Measurements from ENCODE around the gene RAPGEF5.

RAPGEF5 gene

GRCh38 chr7:22356701-22357310 lies at the start of gene RAPGEF5:
Gene RAPGEF5 (minus strand): TSS chr7:22357154. CDS start chr7:22357060, 94 bp downstream.
- DNase-seq: no peak

GRCh38 chr7:22406715-22407114 lies 49.8 kb upstream of the RAPGEF5 start:
- DNase-seq: no peak

GRCh38 chr7:22404421-22405023 lies 47.6 kb upstream of the RAPGEF5 start:
- DNase-seq: no peak

GRCh38 chr7:22403344-22403743 lies 46.4 kb upstream of the RAPGEF5 start:
- no peak for DNase-seq

DNA sequence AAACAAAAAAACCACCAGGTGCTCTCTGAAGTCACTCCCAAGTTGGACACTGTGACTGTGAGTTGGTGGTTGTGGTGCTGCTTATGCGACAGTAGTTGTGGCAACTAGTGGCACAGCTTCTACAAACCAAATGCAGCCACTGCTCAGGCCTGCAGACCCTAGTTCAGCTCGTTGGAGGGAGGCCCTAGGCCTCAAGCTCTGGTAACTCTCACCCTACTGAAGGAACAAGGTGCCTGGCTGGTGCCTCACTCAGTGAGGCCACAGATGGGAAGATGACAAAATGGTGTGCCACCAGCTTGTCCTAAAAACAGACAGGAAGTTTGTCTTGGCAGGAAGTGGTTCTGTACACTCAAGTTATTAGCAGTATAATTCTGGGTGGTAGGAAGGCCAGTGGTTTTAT lies 45.3 kb upstream of the RAPGEF5 start:
- no peak for DNase-seq

GRCh38 chr7:22400936-22401553 lies 44.1 kb upstream of the RAPGEF5 start:
- DNase-seq: no peak

DNA sequence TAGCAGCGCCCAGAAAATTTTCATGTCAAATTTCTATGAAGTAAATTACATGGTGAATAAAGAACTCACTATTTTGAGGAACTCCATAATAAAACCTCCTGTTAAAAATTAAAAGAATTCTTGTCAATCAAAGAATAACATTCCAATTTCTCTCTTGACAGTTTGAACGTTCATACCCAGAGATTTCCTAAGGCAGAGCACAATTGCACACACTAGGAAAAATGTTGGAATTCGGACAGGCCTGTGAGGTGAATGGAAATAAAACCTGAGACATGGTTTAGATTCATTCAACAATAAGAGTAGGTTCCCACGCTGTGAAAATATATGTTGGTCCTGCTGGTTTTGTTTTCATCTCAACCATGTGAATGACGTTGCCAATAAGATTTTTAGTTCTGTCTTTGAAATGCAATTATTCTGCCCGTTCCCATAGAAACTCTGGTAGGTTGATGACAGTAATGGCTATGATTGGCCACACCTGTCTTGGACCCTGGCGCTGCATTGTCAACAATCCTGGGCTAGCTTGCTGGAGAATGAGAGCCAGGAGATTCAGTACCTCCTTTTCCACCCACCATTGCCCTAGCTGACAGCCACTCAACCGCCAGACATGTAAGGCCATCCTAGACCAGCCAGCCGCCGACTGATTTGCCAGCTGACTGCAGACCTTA lies 43.3 kb upstream of the RAPGEF5 start:
- no peak for DNase-seq

GRCh38 chr7:22399546-22399945 lies 42.6 kb upstream of the RAPGEF5 start:
- no peak for DNase-seq

- DNase-seq: no peak
Measured at GRCh38 chr7:22399091-22399490, 42.1 kb upstream of the RAPGEF5 start.

GRCh38 chr7:22397981-22398380 lies 41.0 kb upstream of the RAPGEF5 start:
- no peak for DNase-seq

DNA sequence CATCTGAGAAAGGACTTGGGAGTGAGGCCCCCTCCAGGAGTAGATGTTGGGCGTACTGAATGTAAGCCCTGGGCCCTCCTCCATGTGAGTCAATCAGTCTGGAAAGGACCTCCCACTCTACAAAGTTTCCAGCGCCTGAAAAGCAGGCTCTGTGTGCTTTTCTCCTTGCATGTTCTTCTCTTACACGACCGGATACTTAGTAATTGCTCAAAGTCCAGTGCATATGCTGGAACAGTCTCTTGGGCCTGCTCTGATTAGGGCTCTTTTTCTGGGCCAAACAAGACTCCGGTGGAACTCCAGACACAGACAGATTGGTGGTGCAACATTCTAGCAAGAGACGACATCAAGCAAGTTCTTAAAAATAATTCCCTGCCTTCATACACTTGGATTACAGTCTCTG lies 38.3 kb upstream of the RAPGEF5 start:
- no peak for DNase-seq

GRCh38 chr7:22394739-22395138 lies 37.8 kb upstream of the RAPGEF5 start:
- no peak for DNase-seq

- no peak for DNase-seq
Measured at GRCh38 chr7:22393913-22394729, 37.2 kb upstream of the RAPGEF5 start.

- DNase-seq: no peak
Measured at GRCh38 chr7:22390516-22390915, 33.6 kb upstream of the RAPGEF5 start.

GRCh38 chr7:22389892-22390291 lies 32.9 kb upstream of the RAPGEF5 start:
- DNase-seq: no peak

GRCh38 chr7:22387583-22387982 lies 30.6 kb upstream of the RAPGEF5 start:
- DNase-seq: no peak

GRCh38 chr7:22386865-22387264 lies 29.9 kb upstream of the RAPGEF5 start:
- DNase-seq: no peak

DNA sequence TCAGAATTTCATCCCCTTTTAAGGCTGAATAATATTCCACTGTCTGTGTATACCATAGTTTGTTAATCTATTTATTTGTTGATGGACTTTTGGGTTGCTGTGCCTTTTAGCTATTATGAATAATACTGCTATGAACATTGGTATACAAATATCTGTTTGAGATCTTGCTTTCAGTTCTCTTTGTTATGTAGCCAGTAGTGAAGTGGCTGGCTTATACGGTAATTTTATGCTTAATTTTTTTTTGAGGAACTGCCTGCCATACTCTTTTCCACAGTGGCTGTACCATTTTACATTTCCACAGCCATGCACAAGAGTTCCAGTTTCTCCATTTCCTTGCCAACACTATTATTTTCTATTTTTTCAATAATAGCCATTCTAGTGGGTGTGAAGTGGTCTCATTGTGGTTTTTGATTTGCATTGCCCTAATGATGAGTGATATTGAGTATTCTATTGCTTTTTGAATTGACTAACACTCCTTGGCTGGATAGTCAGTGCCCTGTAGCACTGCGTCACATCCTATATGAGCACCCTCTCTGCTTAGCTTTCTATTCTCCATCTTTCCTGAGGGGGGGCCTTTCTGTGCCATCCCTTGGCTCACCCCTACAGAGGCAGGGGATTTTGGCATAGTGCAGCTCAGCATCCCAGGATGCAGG lies 29.4 kb upstream of the RAPGEF5 start:
- DNase-seq: no peak

- DNase-seq: no peak
Measured at GRCh38 chr7:22385326-22385725, 28.4 kb upstream of the RAPGEF5 start.

DNA sequence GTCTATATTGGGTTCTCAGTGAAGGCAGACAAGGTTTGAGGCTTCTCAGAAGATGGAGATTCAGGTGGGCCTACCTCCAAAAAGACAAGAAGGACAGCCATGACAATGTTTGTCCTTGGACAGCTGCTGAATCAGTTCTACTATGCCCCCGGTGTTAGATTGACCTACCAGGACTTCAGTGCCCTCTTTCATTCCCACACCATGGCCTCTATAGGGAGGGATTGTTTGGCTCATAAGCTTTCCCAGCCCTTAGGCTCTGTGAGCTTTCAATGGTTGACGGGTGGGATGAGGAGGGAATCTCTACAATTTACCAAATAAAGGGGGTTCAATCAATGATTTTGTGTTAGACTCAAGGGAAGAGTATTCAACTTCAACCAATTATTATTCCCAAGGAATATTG lies 23.4 kb upstream of the RAPGEF5 start:
- no peak for DNase-seq

GRCh38 chr7:22378199-22378980 lies 21.4 kb upstream of the RAPGEF5 start:
- DNase-seq: no peak

DNA sequence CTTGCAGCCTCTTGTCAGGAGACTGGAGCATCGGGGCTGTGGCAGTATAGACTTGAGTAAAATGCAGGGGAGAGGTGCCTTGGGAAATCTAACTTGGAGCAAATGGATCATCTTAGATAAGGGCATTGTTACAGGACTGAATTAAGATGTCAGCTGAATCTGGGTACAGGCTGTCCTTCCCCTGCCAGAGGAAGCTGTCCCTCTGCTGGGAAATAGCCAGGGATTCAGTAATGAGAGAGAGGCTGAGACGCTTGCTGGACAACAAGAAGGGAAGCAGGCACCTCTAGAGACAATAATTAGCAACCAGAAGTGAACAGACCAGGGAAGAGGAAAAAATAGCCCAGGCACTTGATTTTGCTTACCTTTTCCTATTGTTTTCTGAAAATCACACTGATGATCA lies 20.7 kb upstream of the RAPGEF5 start:
- no peak for DNase-seq

Data from SIG-M5 (cell line).